ENCODE data around the gene SCO2.
"Not testable (repeated sequence)": the region's sequence is repeated elsewhere in the genome, so short reads cannot be mapped to it uniquely, and the experiment has no call there.

SCO2 gene

GRCh38 chr22:50520184-50520583, 5.2 kb downstream of the SCO2 start:
- not testable (repeated sequence) for DNase-seq (ENCODE audit: low spot score)

- DNase-seq (ENCODE audit: low spot score) = no peak
These were observed 6.2 kb downstream of the SCO2 start for GRCh38 chr22:50519151-50519550.

GRCh38 chr22:50518606-50519005, 6.8 kb downstream of the SCO2 start:
- no peak for DNase-seq (ENCODE audit: low spot score)

GRCh38 chr22:50517495-50518260, 7.7 kb downstream of the SCO2 start:
- DNase-seq (ENCODE audit: low spot score) = no peak

GRCh38 chr22:50516891-50517290, 8.5 kb downstream of the SCO2 start:
- no peak for DNase-seq (ENCODE audit: low spot score)

- no peak for DNase-seq (ENCODE audit: low spot score)
These were observed 9.3 kb downstream of the SCO2 start for GRCh38 chr22:50516068-50516467.

GRCh38 chr22:50513175-50513574, 12.2 kb downstream of the SCO2 start:
- no peak for DNase-seq (ENCODE audit: low spot score)

- no peak for DNase-seq (ENCODE audit: low spot score)
These were observed 16.5 kb downstream of the SCO2 start for GRCh38 chr22:50508897-50509296.

GRCh38 chr22:50507991-50508884, 17.2 kb downstream of the SCO2 start, which contains the start of gene NCAPH2:
Gene NCAPH2 (plus strand): TSS chr22:50508224. CDS start chr22:50508338, 114 bp downstream.
- peak; percentile 21 for DNase-seq (ENCODE audit: low spot score)

- peak; percentile 92 for DNase-seq (ENCODE audit: low spot score)
These were observed 17.9 kb downstream of the SCO2 start, which contains the start of gene LMF2 for GRCh38 chr22:50507421-50507990. Gene LMF2 (minus strand): TSS chr22:50507702. CDS start chr22:50507675, 27 bp downstream.

GRCh38 chr22:50506611-50507420, 18.6 kb downstream of the SCO2 start:
- no peak for DNase-seq (ENCODE audit: low spot score)

- DNase-seq (ENCODE audit: low spot score) = no peak
These were observed 19.4 kb downstream of the SCO2 start for GRCh38 chr22:50505776-50506610.

- DNase-seq (ENCODE audit: low spot score) = no peak
These were observed 20.1 kb downstream of the SCO2 start for GRCh38 chr22:50505276-50505775.

GRCh38 chr22:50504369-50505211, 20.8 kb downstream of the SCO2 start:
- DNase-seq (ENCODE audit: low spot score) = no peak

- DNase-seq (ENCODE audit: low spot score) = no peak
These were observed 21.8 kb downstream of the SCO2 start for GRCh38 chr22:50503475-50504145.

- no peak for DNase-seq (ENCODE audit: low spot score)
These were observed 22.5 kb downstream of the SCO2 start for GRCh38 chr22:50502628-50503474.

- no peak for DNase-seq (ENCODE audit: low spot score)
These were observed 23.3 kb downstream of the SCO2 start for GRCh38 chr22:50502096-50502495.

GRCh38 chr22:50500452-50500851, 24.9 kb downstream of the SCO2 start:
- no peak for DNase-seq (ENCODE audit: low spot score)
